CD14-positive monocyte (primary cell): ENCODE data around the gene DHRS9. TPM values are rescaled to one million over a fixed set of nuclear protein-coding genes. Genes with fewer than 3 reads are reported as not detected.

ENCODE experiments used
- DNase-seq, 3 donors: peaks; one replicate each; pipeline ENCODE4 v3.0.0-alpha.2; 2011 to 2022
- H2AFZ ChIP-seq: 2 replicates; pipeline ENCODE4 v1.6.0; 2012; ENCODE audit warnings: mild to moderate bottlenecking, low read depth, low read length, inconsistent platforms; ENCODE audit not compliant: insufficient read depth, poor library complexity, severe bottlenecking
- H3K27ac ChIP-seq, 2 donors: 1 replicate in 1 of 2; 2 replicates in 1 of 2; pipeline ENCODE4 v1.5.1; 2012 to 2013; ENCODE audit warnings: low read length in 2 of 2, control low read depth in 1 of 2, inconsistent platforms in 1 of 2, low read depth in 1 of 2, mild to moderate bottlenecking in 1 of 2
- H3K27me3 ChIP-seq, 2 donors: one replicate each; pipeline versions ENCODE4 v1.6.0 to v1.6.1; 2011 to 2013; ENCODE audit warnings: low read length in 2 of 2; ENCODE audit not compliant: control insufficient read depth in 2 of 2, insufficient read depth in 2 of 2
- H3K36me3 ChIP-seq, 2 donors: replicated peaks in 1 of 2; 1 replicate in 1 of 2; 2 replicates in 1 of 2; pipeline versions ENCODE4 v1.5.1 to v1.6.1; 2012 to 2013; ENCODE audit warnings: low read length in 2 of 2, control low read depth in 1 of 2, inconsistent platforms in 1 of 2, mild to moderate bottlenecking in 1 of 2; ENCODE audit not compliant: insufficient read depth in 2 of 2, control insufficient read depth in 1 of 2
- H3K4me1 ChIP-seq, 2 donors: 1 replicate in 1 of 2; 2 replicates in 1 of 2; pipeline versions ENCODE4 v1.5.1 to v1.6.1; 2012 to 2013; ENCODE audit warnings: low read length in 2 of 2, control low read depth in 1 of 2, inconsistent platforms in 1 of 2, mild to moderate bottlenecking in 1 of 2, moderate library complexity in 1 of 2; ENCODE audit not compliant: insufficient read depth in 2 of 2, control insufficient read depth in 1 of 2
- H3K4me2 ChIP-seq: replicated peaks from 2 replicates; pipeline ENCODE3; 2012; ENCODE audit warnings: low read length, moderate library complexity, mild to moderate bottlenecking; ENCODE audit not compliant: poor library complexity, severe bottlenecking; ENCODE audit errors: extremely low read depth
- H3K4me3 ChIP-seq, 3 experiments: fragments of 200-600 bp in 1 of 3; sonication (generic) in 1 of 3; replicated peaks in 1 of 3; 1 replicate in 2 of 3; 2 replicates in 1 of 3; pipeline ENCODE4 v1.5.1; 2011 to 2013; ENCODE audit warnings: low read length in 3 of 3, mild to moderate bottlenecking in 3 of 3, control low read depth in 2 of 3, low read depth in 2 of 3, inconsistent platforms in 1 of 3, moderate library complexity in 1 of 3
- H3K79me2 ChIP-seq: 2 replicates; pipeline ENCODE4 v1.6.0; 2012; ENCODE audit warnings: mild to moderate bottlenecking, control low read depth, inconsistent platforms, low read length, moderate library complexity; ENCODE audit not compliant: insufficient read depth
- H3K9ac ChIP-seq: 2 replicates; pipeline ENCODE4 v1.6.0; 2017; ENCODE audit warnings: low read length, mild to moderate bottlenecking; ENCODE audit not compliant: insufficient read depth, poor library complexity, severe bottlenecking
- H3K9me3 ChIP-seq, 2 donors: replicated peaks in 1 of 2; 1 replicate in 1 of 2; 2 replicates in 1 of 2; pipeline versions ENCODE4 v1.5.1 to v1.6.1; 2012 to 2013; ENCODE audit warnings: low read length in 2 of 2, control low read depth in 1 of 2; ENCODE audit not compliant: control insufficient read depth in 1 of 2, insufficient read depth in 1 of 2
- H4K20me1 ChIP-seq: 2 replicates; pipeline ENCODE4 v1.6.0; 2012; ENCODE audit warnings: mild to moderate bottlenecking, low read length, control low read depth, moderate library complexity; ENCODE audit not compliant: insufficient read depth
- H3K27ac Mint-ChIP-seq, 7 donors: one replicate each; pipeline ENCODE4 v1.8.0; 2020; ENCODE audit warnings: mild to moderate bottlenecking in 7 of 7, mixed read lengths in 7 of 7, moderate library complexity in 6 of 7, inconsistent platforms in 2 of 7
- H3K27me3 Mint-ChIP-seq, 3 donors: one replicate each; pipeline ENCODE4 v1.8.0; 2021 to 2022; ENCODE audit warnings: low read depth in 3 of 3, mild to moderate bottlenecking in 3 of 3, mixed read lengths in 3 of 3, moderate library complexity in 3 of 3, inconsistent platforms in 1 of 3
- H3K36me3 Mint-ChIP-seq, 2 donors: one replicate each; pipeline ENCODE4 v1.8.0; 2020; ENCODE audit warnings: mixed read lengths in 2 of 2, inconsistent platforms in 1 of 2, mild to moderate bottlenecking in 1 of 2
- H3K4me1 Mint-ChIP-seq: one replicate; pipeline ENCODE4 v1.8.0; 2020; ENCODE audit warnings: mild to moderate bottlenecking, mixed read lengths
- H3K4me3 Mint-ChIP-seq, 2 donors: one replicate each; pipeline ENCODE4 v1.8.0; 2020; ENCODE audit warnings: mild to moderate bottlenecking in 2 of 2, mixed read lengths in 2 of 2, moderate library complexity in 1 of 2
- H3K9me3 Mint-ChIP-seq, 7 donors: one replicate each; pipeline ENCODE4 v1.8.0; 2020 to 2022; ENCODE audit warnings: mixed read lengths in 7 of 7, mild to moderate bottlenecking in 6 of 7, moderate library complexity in 6 of 7, inconsistent platforms in 2 of 7
- CTCF ChIP-seq: fragments of 200-600 bp; IDR thresholded peaks from one replicate; pipeline ENCODE4 v1.8.0; 2022; ENCODE audit warnings: antibody characterized with exemption, mild to moderate bottlenecking
- WGBS: methylation state at CpG from one replicate; pipeline ENCODE4 v1.1.5; 2013; ENCODE audit warnings: missing lambda C conversion rate; ENCODE audit not compliant: insufficient coverage; 5-methylcytosine and 5-hydroxymethylcytosine counted together
- intact Hi-C, 2 donors: fragments of 100-400 bp; cut with micrococcal nuclease; formaldehyde crosslinking; loops; one replicate each; pipeline versions ENCODE4 v1.15.0 to v1.15.1; 2023
- polyA plus RNA-seq, 3 donors: library from polyadenylated mRNA; depleted of rRNA in 1 of 3; unstranded in 2 of 3; stranded (reverse) in 1 of 3; fragments of 300-500 nt in 2 of 3; fragments of >200 nt in 1 of 3; fragmentation: Illumina TruSeq in 2 of 3; gene quantifications; 1 replicate in 2 of 3; 2 replicates in 1 of 3; pipeline ENCODE4 v1.2.3, GENCODE V29; 2012 to 2021

Gene DHRS9
- polyA plus RNA-seq, 3 donors, result 10.0 to 12.9 (median 10.0) TPM

DNA sequence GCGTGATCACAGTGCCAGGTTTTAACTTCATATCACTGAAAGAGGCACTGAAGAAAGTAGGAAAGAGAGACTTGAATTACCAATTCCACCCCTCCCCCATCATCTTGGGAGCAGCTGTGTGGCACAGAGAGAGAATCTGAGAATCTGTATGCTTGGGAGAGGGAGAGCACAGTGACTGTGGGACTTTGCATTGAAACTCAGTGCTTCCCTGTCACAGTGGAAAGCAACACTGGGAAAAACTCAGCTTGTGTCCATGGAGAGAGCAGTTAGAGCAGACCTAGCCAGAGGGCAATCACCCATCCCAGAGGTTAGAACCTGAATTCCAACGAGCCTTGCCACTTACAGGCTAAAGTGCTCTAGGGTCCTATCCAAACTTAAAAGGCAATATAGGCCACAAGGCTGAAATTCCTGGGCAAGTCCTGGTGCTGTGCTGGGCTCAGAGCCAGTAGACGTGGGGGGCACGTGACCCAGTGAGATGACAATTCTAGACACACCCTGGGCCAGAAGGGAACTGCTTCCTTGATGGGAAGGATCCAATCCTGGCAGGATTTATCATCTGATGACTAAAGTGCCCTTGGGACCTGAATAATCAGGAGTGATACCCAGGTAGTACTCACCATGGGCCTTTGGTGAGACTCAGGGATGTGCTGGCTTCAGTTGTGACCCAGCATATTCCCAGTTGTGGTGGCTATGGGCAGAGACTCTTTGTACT lies 22.8 kb upstream of the DHRS9 start:
- no peaks in the 10 kb centered on the region for H3K79me2 ChIP-seq
- H3K9me3 ChIP-seq, result peaks cover 15 to 19% of the 10 kb centered on the region in 2 donors
- WGBS, result 81% methylated on average over 3 of the region's 4 CpGs
- no peaks in the 10 kb centered on the region for H3K36me3 ChIP-seq
- TF ChIP-seq CTCF, result no peak
- Mint-ChIP-seq H3K36me3 (peaks cover 5 to 21% of the 10 kb centered on the region in 2 donors), H3K27ac (peak overlapping the region in 2 of 7 donors; percentile 66 to 81), H3K27me3 (peaks cover 0 to 2% (median 0%) of the 10 kb centered on the region in 3 donors), H3K4me3 (no peak overlapping the region), H3K9me3 (peaks cover 24 to 36% (median 29%) of the 10 kb centered on the region in 7 donors), H3K4me1 (peaks cover 38% of the 10 kb centered on the region)
- intact Hi-C loops, result loop anchor here in 1 of 2 donors (10.0 kb wide), 1 partner anchor 58 kb away; no protein-coding TSS in a partner anchor
- no peaks in the 10 kb centered on the region for H3K27me3 ChIP-seq
- no peak for DNase-seq
- H2AFZ ChIP-seq, result no peak overlapping the region
- H4K20me1 ChIP-seq, result no peaks in the 10 kb centered on the region
- H3K4me2 ChIP-seq, result no peak overlapping the region
- peaks cover 21 to 37% of the 10 kb centered on the region in 2 donors for H3K4me1 ChIP-seq
- no peak overlapping the region for H3K27ac ChIP-seq
- no peak overlapping the region for H3K9ac ChIP-seq
- no peak overlapping the region for H3K4me3 ChIP-seq

DNA sequence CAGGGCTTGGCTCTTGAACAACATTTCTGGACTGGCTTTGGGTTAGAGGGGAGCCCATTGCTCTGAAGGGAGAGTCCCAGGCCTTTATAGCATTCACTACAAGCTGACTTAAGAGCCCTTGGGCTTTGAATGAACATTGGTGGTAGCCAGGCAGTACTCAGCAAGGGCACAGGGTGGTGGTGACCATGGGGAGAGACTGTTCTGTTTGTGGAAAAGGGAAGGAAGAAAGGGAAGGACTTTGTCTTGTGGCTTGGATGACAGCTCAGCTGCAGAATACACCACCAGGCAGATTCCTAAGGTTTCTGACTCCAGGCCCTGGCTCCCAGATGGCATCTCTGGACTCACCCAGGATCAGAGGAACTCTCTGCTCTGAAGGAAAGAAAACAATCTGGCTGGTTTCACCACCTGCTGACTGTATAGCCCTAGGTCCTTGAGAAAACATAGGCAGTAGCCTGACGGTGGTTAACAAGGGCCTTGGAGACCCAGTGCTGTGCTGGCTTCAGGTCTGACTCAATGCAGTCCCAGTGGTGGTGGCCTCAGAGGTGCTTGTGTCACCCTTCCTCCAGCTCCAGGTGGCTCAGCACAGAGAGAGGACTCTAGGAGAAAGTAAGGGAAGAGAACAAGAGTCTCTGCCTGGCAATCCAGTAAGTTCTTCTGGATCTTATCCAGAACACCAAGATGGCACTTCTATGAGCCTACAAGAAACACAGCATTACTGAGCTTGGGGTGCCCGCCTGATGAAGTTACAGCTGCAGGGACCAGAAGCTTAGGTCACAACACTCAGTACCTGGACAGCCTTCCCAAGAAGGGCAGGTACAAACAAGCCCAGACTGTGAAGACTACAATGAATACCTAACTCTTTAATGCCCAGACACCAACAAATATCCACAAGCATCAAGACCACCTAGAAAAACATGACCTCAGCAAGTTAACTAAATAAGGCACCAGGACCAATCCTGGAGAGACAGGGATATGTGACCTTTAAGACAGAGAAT lies 21.8 kb upstream of the DHRS9 start:
- H2AFZ ChIP-seq, result peak overlapping the region; percentile 41
- no peaks in the 10 kb centered on the region for H4K20me1 ChIP-seq
- H3K79me2 ChIP-seq, result no peaks in the 10 kb centered on the region
- WGBS, result 90% methylated on average over 2 of the region's 2 CpGs
- H3K27me3 Mint-ChIP-seq, result peaks cover 0 to 2% (median 0%) of the 10 kb centered on the region in 3 donors
- H3K4me3 Mint-ChIP-seq, result no peak overlapping the region
- H3K36me3 Mint-ChIP-seq, result peaks cover 5 to 15% of the 10 kb centered on the region in 2 donors
- H3K27me3 ChIP-seq, result no peaks in the 10 kb centered on the region
- peaks cover 13 to 14% of the 10 kb centered on the region in 2 donors for H3K9me3 ChIP-seq
- peaks cover 38% of the 10 kb centered on the region for H3K4me1 Mint-ChIP-seq
- no peak overlapping the region for H3K27ac ChIP-seq
- H3K9ac ChIP-seq, result no peak overlapping the region
- DNase-seq, result peak; percentile 33 to 44 (median 36)
- no peaks in the 10 kb centered on the region for H3K36me3 ChIP-seq
- peak overlapping the region in 3 of 7 donors; percentile 41 to 81 (median 66) for H3K27ac Mint-ChIP-seq
- no peak overlapping the region for H3K4me2 ChIP-seq
- peaks cover 21 to 37% of the 10 kb centered on the region in 2 donors for H3K4me1 ChIP-seq
- no peak for TF ChIP-seq CTCF
- H3K4me3 ChIP-seq, result no peak overlapping the region
- peaks cover 17 to 28% (median 23%) of the 10 kb centered on the region in 7 donors for H3K9me3 Mint-ChIP-seq
- intact Hi-C loops, result loop anchor here in 1 of 2 donors (10.0 kb wide), 1 partner anchor 57 kb away; no protein-coding TSS in a partner anchor
